ENCODE results near the gene DUOX1. TPM values are rescaled to one million over a fixed set of nuclear protein-coding genes. Genes with fewer than 3 reads are reported as not detected.

The DUOX1 gene
- total and polyA plus RNA-seq, 12 donors: 2.5 to 98.8 (median 23.6) TPM; not detected in 1

DNA sequence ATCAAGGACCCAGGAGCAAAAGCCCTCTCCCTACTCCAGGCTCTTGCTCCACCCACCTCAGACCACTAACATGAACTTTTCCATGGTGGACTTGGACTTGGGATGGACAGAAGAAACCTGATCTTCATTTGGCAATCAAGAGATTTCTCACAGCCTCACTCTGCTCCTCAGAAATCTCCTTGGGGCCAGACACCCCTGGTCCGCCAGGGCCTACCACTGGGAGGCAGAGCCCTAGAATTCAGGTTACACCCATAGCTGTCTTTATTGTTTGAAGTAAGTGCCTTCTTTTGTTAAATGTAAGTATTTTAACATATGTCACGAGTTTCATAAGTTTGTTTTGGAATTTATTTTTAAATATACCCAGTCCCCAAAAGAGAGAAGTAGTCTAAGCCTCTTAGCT, 44.8 kb downstream of the DUOX1 start:
- TF ChIP-seq, protein P1, sequence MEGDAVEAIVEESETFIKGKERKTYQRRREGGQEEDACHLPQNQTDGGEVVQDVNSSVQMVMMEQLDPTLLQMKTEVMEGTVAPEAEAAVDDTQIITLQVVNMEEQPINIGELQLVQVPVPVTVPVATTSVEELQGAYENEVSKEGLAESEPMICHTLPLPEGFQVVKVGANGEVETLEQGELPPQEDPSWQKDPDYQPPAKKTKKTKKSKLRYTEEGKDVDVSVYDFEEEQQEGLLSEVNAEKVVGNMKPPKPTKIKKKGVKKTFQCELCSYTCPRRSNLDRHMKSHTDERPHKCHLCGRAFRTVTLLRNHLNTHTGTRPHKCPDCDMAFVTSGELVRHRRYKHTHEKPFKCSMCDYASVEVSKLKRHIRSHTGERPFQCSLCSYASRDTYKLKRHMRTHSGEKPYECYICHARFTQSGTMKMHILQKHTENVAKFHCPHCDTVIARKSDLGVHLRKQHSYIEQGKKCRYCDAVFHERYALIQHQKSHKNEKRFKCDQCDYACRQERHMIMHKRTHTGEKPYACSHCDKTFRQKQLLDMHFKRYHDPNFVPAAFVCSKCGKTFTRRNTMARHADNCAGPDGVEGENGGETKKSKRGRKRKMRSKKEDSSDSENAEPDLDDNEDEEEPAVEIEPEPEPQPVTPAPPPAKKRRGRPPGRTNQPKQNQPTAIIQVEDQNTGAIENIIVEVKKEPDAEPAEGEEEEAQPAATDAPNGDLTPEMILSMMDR (IDR thresholded peaks at IDR 0.05): no peak
- no peak for TF ChIP-seq POLR2A (IDR thresholded peaks at IDR 0.05)
- Histone ChIP-seq H3K27me3 (no peaks in the 10 kb centered on the region), H3K4me3 (no peak overlapping the region), H3K4me1 (replicated peaks in 1 of 2) (no peaks in the 10 kb centered on the region), H3K27ac (no peak overlapping the region), H3K9me3 (replicated peaks in 1 of 3) (no peaks in the 10 kb centered on the region), H3K36me3 (replicated peaks in 1 of 2) (no peaks in the 10 kb centered on the region)
- WGBS, 4 donors: 89 to 100% (median 94%) methylated on average over 2 of the region's 2 CpGs
- intact Hi-C loops (cut with DNase I): no loop called here
- no peak for DNase-seq

DNA sequence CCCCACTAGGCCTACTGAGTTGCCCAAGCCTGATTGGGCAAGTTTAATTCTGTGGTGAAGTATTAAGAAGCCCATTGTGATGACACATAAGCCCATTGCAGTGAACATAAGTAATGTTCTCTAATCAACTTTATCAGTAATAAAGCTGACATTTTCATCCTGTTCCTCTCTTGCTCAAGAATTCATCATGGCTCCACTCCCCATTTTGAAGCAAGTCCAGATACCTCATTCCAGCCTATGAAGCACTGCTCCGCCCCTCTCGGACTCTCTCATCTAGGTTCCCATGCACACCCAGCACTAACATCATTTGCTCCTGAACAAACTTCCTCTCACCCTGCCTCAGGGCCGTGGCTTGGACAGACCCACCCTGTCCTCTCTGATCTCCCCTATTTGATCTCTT, 47.5 kb downstream of the DUOX1 start:
- H3K27ac ChIP-seq: no peak overlapping the region
- no peak for TF ChIP-seq POLR2A (IDR thresholded peaks at IDR 0.05)
- TF ChIP-seq, protein P1 (IDR thresholded peaks at IDR 0.05): no peak
- intact Hi-C loops (cut with DNase I): no loop called here
- no peak overlapping the region for H3K4me3 ChIP-seq
- no peaks in the 10 kb centered on the region for H3K4me1 ChIP-seq (replicated peaks in 1 of 2)
- no peaks in the 10 kb centered on the region for H3K27me3 ChIP-seq
- 81 to 96% (median 93%) methylated on average over 3 of the region's 3 CpGs for WGBS, 4 donors
- no peaks in the 10 kb centered on the region for H3K9me3 ChIP-seq (replicated peaks in 1 of 3)
- H3K36me3 ChIP-seq (replicated peaks in 1 of 2): no peaks in the 10 kb centered on the region
- DNase-seq: no peak

DNA sequence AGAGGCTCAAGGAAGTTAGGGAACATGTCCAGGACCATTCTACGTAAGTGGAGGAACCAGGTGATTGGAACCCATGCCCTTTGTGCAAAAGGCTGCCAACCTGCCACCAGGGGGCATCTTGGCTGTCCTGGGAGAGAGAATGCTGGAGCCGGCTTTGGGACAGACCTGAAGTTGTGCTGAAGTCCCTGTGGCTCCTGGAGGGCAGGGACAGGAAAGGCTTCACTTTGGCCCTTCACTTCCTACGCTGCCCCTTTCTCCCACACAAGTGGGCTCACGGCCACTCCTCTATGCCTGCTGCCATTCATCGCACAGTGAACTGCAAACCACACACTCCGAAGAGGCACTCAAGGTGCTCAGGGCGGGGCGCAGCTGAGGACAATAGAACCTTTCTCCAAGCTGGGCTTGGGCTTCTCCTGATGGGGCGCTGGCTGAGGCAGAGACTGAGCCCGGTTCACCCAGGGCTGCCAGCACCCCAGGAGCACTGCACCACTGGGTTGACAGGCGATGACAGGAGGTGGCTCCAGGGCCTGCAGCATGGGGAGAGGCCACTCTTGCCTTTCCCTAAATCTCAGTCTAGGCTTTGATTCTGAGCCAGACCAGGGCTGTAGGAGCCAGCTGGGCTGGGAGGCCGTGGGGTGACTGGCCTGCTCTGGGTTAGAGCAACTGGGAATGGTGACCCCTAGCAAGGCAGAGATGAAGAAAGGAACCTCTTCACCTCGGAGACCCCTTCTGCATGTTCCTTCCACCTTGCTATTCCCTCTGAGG, 49.6 kb downstream of the DUOX1 start:
- no peaks in the 10 kb centered on the region for H3K36me3 ChIP-seq (replicated peaks in 1 of 2)
- H3K9me3 ChIP-seq (replicated peaks in 1 of 3): no peaks in the 10 kb centered on the region
- intact Hi-C loops (cut with DNase I): no loop called here
- peak in 3 of 7 donors; percentile 58 to 64 (median 64) for DNase-seq
- H3K27ac ChIP-seq: no peak overlapping the region
- TF ChIP-seq, protein P1 (IDR thresholded peaks at IDR 0.05): peak in 5 of 6 experiments; percentile 30 to 51 (median 45)
- TF ChIP-seq POLR2A (IDR thresholded peaks at IDR 0.05): no peak
- no peak overlapping the region for H3K4me3 ChIP-seq
- 75 to 91% (median 88%) methylated on average over 3 to 13 of the region's 13 CpGs for WGBS, 4 donors
- peaks cover 0 to 4% of the 10 kb centered on the region in 2 donors for H3K4me1 ChIP-seq (replicated peaks in 1 of 2)
- H3K27me3 ChIP-seq: no peaks in the 10 kb centered on the region

DNA sequence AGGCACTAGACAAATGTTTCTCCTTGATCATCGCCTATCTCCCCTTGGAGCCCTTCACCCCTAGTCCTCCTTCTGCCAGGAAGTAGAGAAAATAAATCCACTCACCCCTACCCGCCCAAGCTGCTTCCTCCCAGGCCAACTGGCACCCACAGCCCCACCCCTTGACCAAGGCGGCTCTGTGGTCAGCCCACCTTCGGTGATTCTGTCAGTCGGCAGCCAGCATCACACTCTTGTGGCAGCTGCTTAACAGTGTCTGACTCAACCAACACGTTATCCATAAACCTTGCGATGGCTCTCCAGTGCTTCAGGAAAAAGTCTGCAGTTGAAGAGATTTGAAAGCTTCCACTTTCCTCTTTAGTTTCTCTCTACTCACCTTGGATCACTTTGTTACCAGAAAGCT, 50.4 kb downstream of the DUOX1 start:
- no peak for DNase-seq
- no peaks in the 10 kb centered on the region for H3K9me3 ChIP-seq (replicated peaks in 1 of 3)
- no peak overlapping the region for H3K27ac ChIP-seq
- peaks cover 0 to 4% of the 10 kb centered on the region in 2 donors for H3K4me1 ChIP-seq (replicated peaks in 1 of 2)
- 81 to 87% (median 84%) methylated on average over 7 of the region's 7 CpGs for WGBS, 4 donors
- intact Hi-C loops (cut with DNase I): no loop called here
- TF ChIP-seq, protein P1 (IDR thresholded peaks at IDR 0.05): no peak
- TF ChIP-seq POLR2A (IDR thresholded peaks at IDR 0.05): no peak
- H3K4me3 ChIP-seq: no peak overlapping the region
- H3K36me3 ChIP-seq (replicated peaks in 1 of 2): no peaks in the 10 kb centered on the region
- H3K27me3 ChIP-seq: no peaks in the 10 kb centered on the region

All from adrenal gland (tissue), 12 donors.